Measurements from ENCODE around the gene ZNF595.
"Not testable (repeated sequence)": the region's sequence is repeated elsewhere in the genome, so short reads cannot be mapped to it uniquely, and the experiment has no call there.

Gene ZNF595

GRCh38 chr4:52804-53479 lies at the start of gene ZNF595:
Gene ZNF595, plus strand, starts transcription at chr4:53321. Its CDS starts 168 bp downstream, at chr4:53489.
- H3K27me3 Mint-ChIP-seq: not testable (repeated sequence)

GRCh38 chr4:9937-10870 lies 42.9 kb upstream of the ZNF595 start:
- not testable (repeated sequence) for H3K9me3 Mint-ChIP-seq, H3K4me3 Mint-ChIP-seq, H3K36me3 Mint-ChIP-seq, H3K27ac Mint-ChIP-seq, H3K27me3 Mint-ChIP-seq, H3K4me1 Mint-ChIP-seq

More at GRCh38 chr4:52804-53479, at the start of gene ZNF595:
- not testable (repeated sequence) for H3K9me3 Mint-ChIP-seq, H3K27ac Mint-ChIP-seq, H3K4me3 Mint-ChIP-seq, H3K4me1 Mint-ChIP-seq, H3K36me3 Mint-ChIP-seq

GRCh38 chr4:11095-11815 lies 41.9 kb upstream of the ZNF595 start:
- H3K27ac Mint-ChIP-seq, H3K27me3 Mint-ChIP-seq, H3K36me3 Mint-ChIP-seq, H3K4me3 Mint-ChIP-seq, H3K9me3 Mint-ChIP-seq, H3K4me1 Mint-ChIP-seq: not testable (repeated sequence)

GRCh38 chr4:11816-12417 lies 41.2 kb upstream of the ZNF595 start:
- not testable (repeated sequence) for H3K4me1 Mint-ChIP-seq

GRCh38 chr4:18128-18527 lies 35.0 kb upstream of the ZNF595 start:
- H3K4me1 Mint-ChIP-seq, H3K4me3 Mint-ChIP-seq, H3K36me3 Mint-ChIP-seq: not testable (repeated sequence)

More at GRCh38 chr4:11816-12417, 41.2 kb upstream of the ZNF595 start:
- H3K9me3 Mint-ChIP-seq, H3K4me3 Mint-ChIP-seq, H3K36me3 Mint-ChIP-seq, H3K27me3 Mint-ChIP-seq, H3K27ac Mint-ChIP-seq: not testable (repeated sequence)

GRCh38 chr4:18589-18988 lies 34.5 kb upstream of the ZNF595 start:
- not testable (repeated sequence) for H3K4me3 Mint-ChIP-seq, H3K9me3 Mint-ChIP-seq, H3K27me3 Mint-ChIP-seq, H3K36me3 Mint-ChIP-seq, H3K4me1 Mint-ChIP-seq, H3K27ac Mint-ChIP-seq

More at GRCh38 chr4:18128-18527, 35.0 kb upstream of the ZNF595 start:
- H3K27ac Mint-ChIP-seq, H3K9me3 Mint-ChIP-seq, H3K27me3 Mint-ChIP-seq: not testable (repeated sequence)

- H3K9me3 Mint-ChIP-seq, H3K4me3 Mint-ChIP-seq, H3K27ac Mint-ChIP-seq, H3K36me3 Mint-ChIP-seq, H3K27me3 Mint-ChIP-seq, H3K4me1 Mint-ChIP-seq: not testable (repeated sequence)
These were observed 30.2 kb upstream of the ZNF595 start for GRCh38 chr4:22882-23281.

GRCh38 chr4:24359-24758 lies 28.8 kb upstream of the ZNF595 start:
- not testable (repeated sequence) for H3K27me3 Mint-ChIP-seq, H3K36me3 Mint-ChIP-seq, H3K4me1 Mint-ChIP-seq, H3K4me3 Mint-ChIP-seq, H3K27ac Mint-ChIP-seq, H3K9me3 Mint-ChIP-seq

GRCh38 chr4:27501-27900 lies 25.6 kb upstream of the ZNF595 start:
- not testable (repeated sequence) for H3K4me1 Mint-ChIP-seq, H3K36me3 Mint-ChIP-seq, H3K27ac Mint-ChIP-seq, H3K27me3 Mint-ChIP-seq, H3K4me3 Mint-ChIP-seq, H3K9me3 Mint-ChIP-seq

GRCh38 chr4:28767-29542 lies 24.2 kb upstream of the ZNF595 start:
- not testable (repeated sequence) for H3K27ac Mint-ChIP-seq, H3K9me3 Mint-ChIP-seq, H3K27me3 Mint-ChIP-seq, H3K4me1 Mint-ChIP-seq, H3K4me3 Mint-ChIP-seq, H3K36me3 Mint-ChIP-seq

- not testable (repeated sequence) for H3K9me3 Mint-ChIP-seq, H3K4me3 Mint-ChIP-seq, H3K27me3 Mint-ChIP-seq, H3K36me3 Mint-ChIP-seq, H3K4me1 Mint-ChIP-seq, H3K27ac Mint-ChIP-seq
These were observed 19.8 kb upstream of the ZNF595 start for GRCh38 chr4:33314-33713.

- not testable (repeated sequence) for H3K9me3 Mint-ChIP-seq, H3K27me3 Mint-ChIP-seq, H3K27ac Mint-ChIP-seq, H3K36me3 Mint-ChIP-seq, H3K4me3 Mint-ChIP-seq, H3K4me1 Mint-ChIP-seq
These were observed 16.3 kb upstream of the ZNF595 start for GRCh38 chr4:36559-37415.

GRCh38 chr4:38202-38601 lies 14.9 kb upstream of the ZNF595 start:
- not testable (repeated sequence) for H3K9me3 Mint-ChIP-seq, H3K27ac Mint-ChIP-seq, H3K36me3 Mint-ChIP-seq, H3K27me3 Mint-ChIP-seq, H3K4me3 Mint-ChIP-seq, H3K4me1 Mint-ChIP-seq

- H3K4me1 Mint-ChIP-seq, H3K27me3 Mint-ChIP-seq, H3K4me3 Mint-ChIP-seq, H3K36me3 Mint-ChIP-seq, H3K27ac Mint-ChIP-seq, H3K9me3 Mint-ChIP-seq: not testable (repeated sequence)
These were observed 9.7 kb upstream of the ZNF595 start for GRCh38 chr4:43375-43774.

- not testable (repeated sequence) for H3K27me3 Mint-ChIP-seq, H3K27ac Mint-ChIP-seq, H3K36me3 Mint-ChIP-seq, H3K9me3 Mint-ChIP-seq, H3K4me1 Mint-ChIP-seq, H3K4me3 Mint-ChIP-seq
These were observed 1.9 kb upstream of the ZNF595 start for GRCh38 chr4:51253-51652.

Measured in activated naive CD4-positive, alpha-beta T cell treated with anti-CD3 and anti-CD28 coated beads, Interleukin-2, amount 50 U/mL, for 24 hours (primary cell).